Glomerular endothelial cell (primary cell): ENCODE data around the gene RAMACL. TPM values are rescaled to one million over a fixed set of nuclear protein-coding genes. Genes with fewer than 3 reads are reported as not detected.
"Not testable (repeated sequence)": the region's sequence is repeated elsewhere in the genome, so short reads cannot be mapped to it uniquely, and the experiment has no call there.

Source experiments
- DNase-seq: peaks from one replicate; pipeline ENCODE4 v3.0.0-alpha.2; 2011; ENCODE audit warnings: low read depth, low spot score; ENCODE audit errors: extremely low read depth
- total RNA-seq: library from RNA; depleted of rRNA; stranded (reverse); fragments of >200 nt; gene quantifications from 2 replicates; pipeline ENCODE4 v1.2.3, GENCODE V29; 2015

RAMACL gene
- total RNA-seq, 1 donor from 2014 or later, result 7.8 TPM

- DNase-seq, result no peak
These were observed 11.4 kb upstream of the RAMACL start for GRCh38 chr6:166597711-166598440.

DNA sequence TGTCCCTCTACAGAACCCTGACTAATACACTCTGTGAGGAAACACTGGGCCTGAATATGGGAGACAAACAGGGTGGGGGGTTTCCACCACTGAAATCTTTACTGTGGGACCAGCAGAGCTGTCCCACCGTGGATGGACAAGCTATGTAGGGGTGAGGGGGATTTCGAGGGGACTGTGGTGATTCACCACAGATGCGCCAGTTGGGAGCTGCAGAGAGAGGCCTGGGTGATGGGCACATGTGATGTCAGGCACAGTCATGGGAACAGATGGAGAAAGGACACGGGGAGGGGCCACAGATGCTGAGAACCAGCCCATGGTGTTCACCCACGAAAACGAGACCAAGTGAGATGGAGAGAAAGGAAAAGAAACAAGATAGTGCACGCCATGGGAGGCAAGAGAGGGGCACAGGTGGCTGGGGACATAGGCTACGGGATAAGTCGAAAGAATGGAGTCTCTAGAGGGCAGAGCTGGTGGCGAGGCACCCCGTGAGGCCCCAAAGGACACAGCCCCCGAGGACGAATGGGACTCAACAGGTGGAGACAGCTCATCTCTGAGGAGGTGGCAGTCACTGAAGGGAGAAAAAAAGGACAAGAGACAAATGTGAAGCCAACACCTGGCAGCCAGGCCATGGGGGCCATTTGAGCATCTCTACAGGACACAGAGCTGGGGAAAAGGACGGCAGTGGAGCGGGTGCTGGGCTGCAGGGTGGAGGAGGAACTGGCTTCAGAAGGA is 10.5 kb upstream of the RAMACL start:
- DNase-seq, result no peak

DNA sequence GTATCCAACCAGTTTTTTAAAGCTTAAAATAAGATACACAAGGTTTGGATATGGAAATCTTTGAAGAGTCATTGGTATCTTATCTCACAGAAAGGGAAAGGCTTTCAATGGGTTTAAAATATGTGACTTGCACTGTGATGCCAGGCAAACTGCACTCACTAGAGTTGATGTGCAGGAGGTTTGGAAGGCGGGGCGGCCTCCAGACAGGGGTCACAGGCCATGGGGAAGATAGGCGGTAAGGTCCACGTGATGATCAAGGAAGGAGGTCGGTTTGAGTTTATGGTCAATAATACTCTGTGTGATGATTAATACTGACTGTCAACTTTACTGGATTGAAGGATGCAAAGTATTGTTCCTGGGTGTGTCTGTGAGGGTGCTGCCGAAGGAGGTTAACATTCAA is 9.5 kb upstream of the RAMACL start:
- no peak for DNase-seq

DNA sequence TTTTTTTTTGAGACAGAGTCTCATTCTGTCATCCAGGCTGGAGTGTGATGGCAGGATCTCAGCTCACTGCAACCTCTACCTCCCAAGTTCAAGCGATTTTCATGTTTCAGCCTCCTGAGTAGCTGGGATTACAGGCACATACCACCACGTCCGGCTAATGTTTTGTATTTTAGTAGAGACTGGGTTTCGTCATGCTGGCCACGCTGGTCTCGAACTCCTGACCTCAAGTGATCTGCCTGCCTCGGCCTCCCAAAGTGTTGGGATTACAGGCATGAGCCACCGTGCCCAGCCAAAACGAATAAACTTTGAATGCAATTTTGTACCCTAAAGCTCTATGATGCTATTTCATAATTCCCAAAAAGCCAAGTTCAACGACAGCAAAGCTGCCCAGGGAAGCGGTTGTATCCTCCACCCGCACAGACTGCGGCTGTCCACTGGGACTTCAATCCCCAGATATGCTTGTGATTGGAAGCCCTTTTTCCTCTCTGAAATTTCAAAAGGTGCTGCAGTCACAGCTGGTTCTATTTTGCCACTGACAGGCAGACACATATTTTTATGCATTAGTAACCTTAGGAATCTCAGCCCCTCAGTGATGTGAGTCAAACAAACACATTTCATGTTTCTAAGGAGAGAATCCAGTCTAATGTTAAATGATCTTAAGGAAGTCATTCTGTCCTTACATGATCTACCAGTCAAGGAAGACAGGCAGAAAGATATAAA is 8.7 kb upstream of the RAMACL start:
- no peak for DNase-seq

GRCh38 chr6:166592821-166593220 is 6.3 kb upstream of the RAMACL start:
- no peak for DNase-seq

- no peak for DNase-seq
These were observed 5.6 kb upstream of the RAMACL start for GRCh38 chr6:166591961-166592520.

DNA sequence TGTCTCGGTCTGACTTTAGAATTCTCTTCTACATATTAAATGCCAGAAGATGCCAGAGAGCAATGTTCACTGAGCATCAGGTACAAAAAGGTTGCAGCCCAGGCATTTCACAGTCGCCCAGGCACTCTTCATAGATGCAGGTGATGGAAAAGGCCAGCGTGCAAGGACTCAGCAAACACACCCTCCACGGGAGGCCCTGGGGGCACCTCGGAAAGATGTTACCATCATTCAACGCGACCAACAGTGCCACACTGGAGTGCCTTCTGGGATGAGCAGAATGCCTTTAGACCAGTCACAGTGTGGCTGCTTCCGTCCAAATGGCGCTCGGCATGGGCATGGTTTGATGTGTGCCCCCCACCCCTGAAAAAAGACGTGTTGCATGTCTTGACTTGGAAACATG is 4.5 kb upstream of the RAMACL start:
- DNase-seq, result no peak

DNA sequence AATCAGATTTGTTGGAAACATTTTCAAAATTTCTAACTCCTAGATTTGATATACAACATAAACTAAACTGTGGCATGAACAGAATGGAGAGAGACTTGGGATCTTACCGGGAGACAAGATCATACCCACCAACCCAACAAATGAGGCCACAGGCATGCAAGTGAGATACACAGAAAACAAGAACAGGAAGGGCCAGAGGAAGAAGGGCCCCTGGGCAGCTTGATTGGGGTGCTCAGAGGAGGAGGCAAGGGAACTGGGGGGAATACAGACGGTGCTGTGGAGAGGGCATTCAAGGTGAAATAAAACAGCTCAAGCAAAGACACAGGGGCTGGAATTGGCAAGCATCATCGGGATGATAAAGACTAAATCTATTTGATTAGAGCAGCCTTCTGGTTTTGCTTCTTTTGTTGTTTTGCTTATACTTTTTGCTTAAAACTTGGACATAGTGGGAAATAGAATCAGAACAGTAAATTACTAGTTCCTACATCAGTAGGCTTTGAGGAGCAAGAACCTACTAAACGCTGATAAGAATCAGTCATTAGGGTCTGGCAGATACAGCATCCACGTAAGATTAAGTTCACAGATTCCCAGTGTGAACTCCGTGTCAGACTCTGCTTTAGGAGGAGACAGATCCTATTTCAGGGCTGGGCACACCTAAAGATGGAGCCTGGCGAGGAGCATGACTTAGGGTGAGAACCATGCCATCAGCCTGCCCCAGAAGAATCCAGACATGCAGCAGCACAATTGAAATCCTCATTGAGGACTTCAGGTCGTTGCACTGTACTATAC is 3.5 kb upstream of the RAMACL start:
- DNase-seq, result no peak

GRCh38 chr6:166589337-166589731 is 2.9 kb upstream of the RAMACL start:
- no peak for DNase-seq

- DNase-seq, result no peak
These were observed 2.3 kb upstream of the RAMACL start for GRCh38 chr6:166588691-166589336.

- no peak for DNase-seq
These were observed 1.3 kb upstream of the RAMACL start for GRCh38 chr6:166587631-166588413.

DNA sequence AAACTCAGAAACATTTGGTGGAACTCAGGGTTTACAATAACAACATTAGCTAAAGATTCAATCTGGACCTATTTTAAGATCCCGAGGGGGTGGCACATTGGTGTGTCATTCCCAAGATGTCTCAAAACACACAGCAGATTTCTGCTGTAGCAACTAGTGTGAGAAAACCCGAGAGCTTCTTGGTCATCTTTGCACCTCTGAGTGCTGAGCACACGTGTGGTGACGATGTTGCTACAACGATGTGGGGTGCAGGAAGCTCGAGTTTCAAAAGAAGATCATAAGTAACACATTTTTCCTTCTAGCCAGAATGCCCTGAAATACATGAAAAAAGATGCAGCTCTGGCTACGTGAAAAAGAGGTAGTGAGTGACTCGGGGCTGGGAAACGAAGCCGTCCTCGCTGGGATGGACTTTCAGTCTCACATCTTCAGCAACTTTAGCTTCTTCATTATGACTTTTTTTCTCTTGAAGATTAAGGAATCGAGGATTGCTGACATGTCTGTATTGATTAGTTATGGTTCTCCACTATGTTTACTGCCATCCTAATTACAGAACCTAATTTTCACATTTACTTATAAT is 1.5 kb downstream of the RAMACL start:
- no peak for DNase-seq

GRCh38 chr6:166584155-166584554 is 2.3 kb downstream of the RAMACL start:
- DNase-seq, result no peak

DNA sequence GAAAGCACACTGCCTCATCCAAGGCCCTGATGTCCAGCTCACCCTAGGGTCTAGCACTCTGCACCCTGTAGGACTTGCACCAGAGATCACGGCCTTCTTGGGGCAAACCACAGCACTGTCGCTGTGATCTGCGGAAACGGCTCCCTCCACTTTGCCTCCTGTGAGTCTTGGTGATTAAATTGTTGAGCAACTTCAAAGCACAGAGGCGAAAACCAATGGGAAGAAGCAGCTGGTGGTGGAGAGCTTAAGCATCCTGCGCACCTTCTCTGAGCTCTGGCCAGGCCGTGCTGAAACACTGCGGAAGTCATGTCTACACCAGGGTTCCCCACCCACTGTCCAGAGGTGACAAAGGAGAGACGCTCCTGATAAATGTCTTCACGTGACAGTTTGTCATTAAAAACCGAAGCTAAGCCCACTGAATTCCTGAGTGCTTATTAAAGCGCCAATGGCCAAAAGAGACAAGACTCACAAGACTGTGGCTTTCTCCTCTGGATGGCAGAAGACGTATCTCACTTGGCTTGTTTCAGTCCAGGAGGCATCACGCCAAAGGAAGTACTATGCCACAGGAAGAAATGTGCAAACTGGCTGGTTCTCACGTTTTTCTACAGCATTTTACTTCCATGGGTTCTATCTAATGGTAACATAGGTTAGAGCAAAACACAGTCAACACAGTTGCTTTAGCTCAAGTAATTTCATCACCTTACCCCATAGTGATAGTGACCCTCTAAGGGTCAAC is 3.1 kb downstream of the RAMACL start:
- no peak for DNase-seq

- DNase-seq, result no peak
These were observed 4.2 kb downstream of the RAMACL start for GRCh38 chr6:166582258-166582657.

DNA sequence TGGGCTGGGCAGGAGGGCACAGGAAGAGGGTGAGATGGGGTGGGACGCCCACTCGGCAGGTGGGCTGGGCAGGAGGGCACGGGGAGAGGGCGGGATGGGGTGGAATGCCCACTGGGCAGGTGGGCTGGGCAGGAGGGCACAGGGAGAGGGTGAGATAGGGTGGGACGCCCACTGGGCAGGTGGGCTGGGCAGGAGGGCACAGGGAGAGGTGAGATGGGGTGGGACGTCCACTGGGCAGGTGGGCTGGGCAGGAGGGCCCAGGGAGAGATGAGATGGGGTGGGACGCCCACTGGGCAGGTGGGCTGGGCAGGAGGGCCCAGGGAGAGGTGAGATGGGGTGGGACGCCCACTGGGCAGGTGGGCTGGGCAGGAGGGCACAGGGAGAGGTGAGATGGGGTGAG is 4.7 kb downstream of the RAMACL start:
- DNase-seq, result not testable (repeated sequence)

GRCh38 chr6:166581091-166581511 is 5.4 kb downstream of the RAMACL start:
- DNase-seq, result no peak
